Adipocyte (in vitro differentiated cells): Measurements from ENCODE around the gene CALN1.

Source experiments
- DNase-seq: peaks from one replicate; pipeline ENCODE4 v3.0.0-alpha.2; 2015; ENCODE audit warnings: low read depth
- H3K27me3 ChIP-seq: replicated peaks from 2 replicates; pipeline ENCODE4 v1.7.0; 2013; ENCODE audit warnings: mild to moderate bottlenecking, low read length, moderate library complexity; ENCODE audit not compliant: control insufficient read depth, insufficient read depth
- H3K36me3 ChIP-seq: 2 replicates; pipeline ENCODE4 v1.7.0; 2013; ENCODE audit warnings: low read length, mild to moderate bottlenecking, moderate library complexity; ENCODE audit not compliant: control insufficient read depth, insufficient read depth, severe bottlenecking
- H3K4me1 ChIP-seq: 2 replicates; pipeline ENCODE4 v1.7.0; 2013; ENCODE audit warnings: mild to moderate bottlenecking, low read length, moderate library complexity; ENCODE audit not compliant: control insufficient read depth, insufficient read depth
- H3K4me3 ChIP-seq: 2 replicates; pipeline ENCODE4 v1.7.0; 2013; ENCODE audit warnings: mild to moderate bottlenecking, low read length, moderate library complexity
- H3K9ac ChIP-seq: 2 replicates; pipeline ENCODE4 v1.7.0; 2013; ENCODE audit warnings: mild to moderate bottlenecking, low read length, moderate library complexity
- H3K9me3 ChIP-seq: 2 replicates; pipeline ENCODE4 v1.7.0; 2013; ENCODE audit warnings: mild to moderate bottlenecking, low read length, moderate library complexity; ENCODE audit not compliant: control insufficient read depth

CALN1 gene

DNA sequence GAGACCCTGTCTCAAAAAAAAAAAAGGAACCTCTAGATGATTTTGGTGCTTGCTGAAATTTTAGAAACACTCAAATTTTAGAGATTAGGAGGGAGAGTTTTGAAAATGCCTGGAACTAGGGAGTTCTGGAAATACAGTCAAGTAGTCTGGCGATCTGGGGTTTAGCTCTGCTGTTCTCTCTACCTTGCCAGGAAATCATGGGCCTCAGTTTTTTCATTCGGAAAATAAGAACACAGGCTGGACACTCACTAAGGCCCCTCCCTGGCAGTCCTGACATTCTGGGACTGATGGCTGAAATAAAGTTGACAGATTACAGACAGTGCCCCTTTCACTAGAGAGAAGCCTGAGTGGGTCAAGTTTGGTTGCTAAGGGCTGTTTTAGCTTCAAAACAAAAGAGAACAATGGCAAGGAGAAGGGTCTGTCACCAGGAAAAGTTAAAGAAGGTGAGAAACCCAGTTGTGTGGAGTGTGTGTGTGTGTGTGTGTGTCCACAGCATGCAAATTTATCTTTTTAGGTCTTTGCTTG, 25.0 kb upstream of the CALN1 start:
- Histone ChIP-seq H3K9me3 (no peaks in the 10 kb centered on the region), H3K9ac (no peak overlapping the region), H3K27me3 (no peaks in the 10 kb centered on the region), H3K36me3 (no peaks in the 10 kb centered on the region), H3K4me1 (peaks cover 11% of the 10 kb centered on the region), H3K4me3 (no peak overlapping the region)
- no peak for DNase-seq

DNA sequence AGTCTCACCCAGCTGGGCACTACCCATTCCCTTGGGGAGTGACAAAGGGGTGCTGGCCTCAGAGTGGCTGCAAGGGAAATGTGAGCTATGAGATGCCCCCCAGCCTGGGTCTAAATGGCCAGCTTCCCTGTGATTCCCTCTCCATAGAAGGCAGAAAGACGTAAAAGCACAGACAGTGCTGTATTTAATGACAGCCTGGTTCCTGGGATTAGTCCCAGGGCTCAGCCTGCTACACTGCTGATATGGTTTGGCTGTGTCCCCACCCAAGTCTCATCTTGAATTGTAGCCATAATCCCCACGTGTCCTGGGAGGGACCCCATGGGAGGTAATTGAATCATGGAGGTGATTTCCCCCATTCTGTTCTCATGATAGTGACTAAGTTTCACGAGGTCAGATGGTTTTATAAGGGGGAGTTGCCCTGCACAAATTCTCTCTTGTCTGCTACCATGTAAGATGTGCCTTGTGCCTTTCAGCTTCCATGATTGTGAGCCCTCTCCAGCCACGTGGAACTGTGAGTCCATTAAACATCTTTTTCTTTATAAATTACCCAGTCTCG, 23.9 kb upstream of the CALN1 start:
- Histone ChIP-seq H3K9ac (no peak overlapping the region), H3K27me3 (peaks cover 3% of the 10 kb centered on the region)
- no peak for DNase-seq

DNA sequence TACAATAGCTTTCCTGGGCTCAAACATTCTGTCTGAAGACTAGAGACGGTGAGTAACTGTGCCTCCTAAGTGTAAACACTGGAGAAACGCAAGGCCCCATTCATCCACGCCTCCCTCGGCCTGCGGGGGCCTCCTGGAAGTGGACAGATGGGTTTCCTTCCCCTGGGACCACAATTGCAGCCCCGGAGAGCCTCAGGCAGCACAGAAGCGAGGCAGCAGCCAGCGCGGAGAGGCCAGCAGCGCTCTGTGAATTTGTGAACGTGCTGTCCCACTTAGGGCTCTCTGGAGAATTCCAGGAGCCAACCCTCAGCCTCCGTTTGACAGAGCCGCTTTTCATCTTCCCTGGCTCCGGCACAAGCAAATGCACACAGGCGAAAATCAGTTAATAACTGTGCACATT, 23.2 kb upstream of the CALN1 start:
- no peaks in the 10 kb centered on the region for H3K36me3 ChIP-seq
- no peak for DNase-seq
- no peaks in the 10 kb centered on the region for H3K9me3 ChIP-seq
- H3K4me1 ChIP-seq = peaks cover 11% of the 10 kb centered on the region
- peaks cover 3% of the 10 kb centered on the region for H3K27me3 ChIP-seq
- H3K4me3 ChIP-seq = no peak overlapping the region
- no peak overlapping the region for H3K9ac ChIP-seq

More for the DNA sequence above, 23.9 kb upstream of the CALN1 start:
- H3K36me3 ChIP-seq = no peaks in the 10 kb centered on the region
- H3K4me3 ChIP-seq = no peak overlapping the region
- H3K9me3 ChIP-seq = no peaks in the 10 kb centered on the region
- peaks cover 11% of the 10 kb centered on the region for H3K4me1 ChIP-seq

DNA sequence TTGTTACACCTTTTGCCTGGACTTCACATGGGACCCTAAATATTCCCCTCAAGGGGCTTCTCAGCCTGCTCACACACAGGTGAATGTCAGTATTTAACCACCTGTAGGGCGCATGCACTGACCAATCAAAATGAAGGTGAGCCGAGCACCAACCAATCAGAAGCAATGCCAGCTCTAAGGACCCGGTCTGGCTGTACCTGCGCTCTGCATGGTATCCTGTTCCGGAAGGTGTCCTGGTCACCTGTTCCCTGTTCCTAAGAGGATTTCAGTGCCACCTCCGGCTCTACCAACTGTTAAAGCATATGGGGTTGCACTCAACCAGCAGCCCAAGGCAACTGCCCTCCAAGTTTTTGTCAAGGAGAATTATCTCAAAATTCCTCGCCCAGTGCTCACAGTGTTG, 18.4 kb upstream of the CALN1 start:
- Histone ChIP-seq H3K9me3 (no peaks in the 10 kb centered on the region), H3K4me3 (no peak overlapping the region), H3K9ac (no peak overlapping the region), H3K27me3 (peaks cover 3% of the 10 kb centered on the region), H3K4me1 (peaks cover 7% of the 10 kb centered on the region), H3K36me3 (no peaks in the 10 kb centered on the region)
- DNase-seq = no peak

DNA sequence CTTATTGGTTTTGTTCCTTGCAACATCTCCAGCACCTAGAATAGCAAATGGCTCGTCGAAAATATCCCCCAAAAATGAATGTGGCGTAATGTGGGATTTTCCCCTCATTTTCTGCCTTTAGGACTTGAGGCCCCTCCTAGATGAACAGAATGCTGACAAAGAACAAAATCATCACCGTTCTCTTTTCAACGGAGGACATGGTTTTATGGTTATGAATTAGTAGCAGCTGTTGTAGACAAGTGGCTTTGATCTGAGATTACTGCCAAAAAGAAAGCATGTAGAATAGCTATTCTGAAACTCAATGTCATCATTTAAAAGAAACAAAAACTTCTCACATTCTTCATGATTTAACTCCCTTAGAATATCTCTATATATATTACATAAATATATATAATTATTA, 17.2 kb upstream of the CALN1 start:
- no peaks in the 10 kb centered on the region for H3K9me3 ChIP-seq
- no peak overlapping the region for H3K9ac ChIP-seq
- no peak overlapping the region for H3K4me3 ChIP-seq
- peaks cover 3% of the 10 kb centered on the region for H3K27me3 ChIP-seq
- H3K36me3 ChIP-seq = no peaks in the 10 kb centered on the region
- DNase-seq = no peak
- H3K4me1 ChIP-seq = no peaks in the 10 kb centered on the region

DNA sequence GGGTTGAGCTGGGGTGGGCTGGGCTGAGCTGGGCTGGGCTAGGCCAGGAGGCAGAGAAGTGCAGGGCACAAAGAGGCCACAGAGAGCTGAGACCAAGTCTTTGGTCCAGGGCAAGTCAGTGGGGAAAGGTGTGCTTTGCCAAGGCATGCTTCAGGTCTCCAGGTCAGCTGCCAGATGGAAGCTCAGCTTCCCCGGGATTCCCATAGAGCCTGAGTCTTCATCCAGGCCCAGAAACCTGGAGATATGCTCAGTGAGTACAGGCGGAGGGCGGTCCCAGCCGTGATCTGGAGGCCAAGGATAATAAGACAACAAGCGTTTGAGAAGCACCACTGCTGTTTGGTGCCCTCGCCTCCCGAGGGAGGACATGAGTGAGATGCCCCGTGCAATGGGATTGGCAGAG, 4.7 kb upstream of the CALN1 start:
- Histone ChIP-seq H3K4me1 (no peaks in the 10 kb centered on the region), H3K36me3 (no peaks in the 10 kb centered on the region), H3K4me3 (no peak overlapping the region), H3K9me3 (peaks cover 7% of the 10 kb centered on the region), H3K27me3 (no peaks in the 10 kb centered on the region), H3K9ac (no peak overlapping the region)
- no peak for DNase-seq

DNA sequence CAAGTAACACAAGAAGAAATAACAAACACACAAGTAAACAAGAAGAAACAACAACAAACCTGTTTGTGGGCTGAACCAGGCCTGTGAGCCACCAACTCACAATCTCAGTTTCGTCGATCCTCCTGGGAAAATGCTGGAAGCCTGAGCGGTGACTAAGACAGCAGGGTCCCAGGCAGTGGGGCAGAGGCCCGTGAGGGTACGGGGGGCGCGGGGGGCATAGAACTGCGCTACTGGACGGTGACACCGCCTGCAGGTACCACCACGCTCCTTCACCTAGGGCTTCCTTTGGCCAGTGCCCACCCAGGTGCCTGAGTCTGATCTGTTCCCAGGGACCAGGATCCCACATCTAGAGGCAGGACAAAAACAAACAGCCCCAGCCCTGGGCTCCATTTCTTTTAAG, 3.4 kb upstream of the CALN1 start:
- H3K9me3 ChIP-seq = peaks cover 7% of the 10 kb centered on the region
- H3K4me3 ChIP-seq = no peak overlapping the region
- no peaks in the 10 kb centered on the region for H3K4me1 ChIP-seq
- DNase-seq = no peak
- no peak overlapping the region for H3K9ac ChIP-seq
- no peaks in the 10 kb centered on the region for H3K27me3 ChIP-seq
- no peaks in the 10 kb centered on the region for H3K36me3 ChIP-seq

DNA sequence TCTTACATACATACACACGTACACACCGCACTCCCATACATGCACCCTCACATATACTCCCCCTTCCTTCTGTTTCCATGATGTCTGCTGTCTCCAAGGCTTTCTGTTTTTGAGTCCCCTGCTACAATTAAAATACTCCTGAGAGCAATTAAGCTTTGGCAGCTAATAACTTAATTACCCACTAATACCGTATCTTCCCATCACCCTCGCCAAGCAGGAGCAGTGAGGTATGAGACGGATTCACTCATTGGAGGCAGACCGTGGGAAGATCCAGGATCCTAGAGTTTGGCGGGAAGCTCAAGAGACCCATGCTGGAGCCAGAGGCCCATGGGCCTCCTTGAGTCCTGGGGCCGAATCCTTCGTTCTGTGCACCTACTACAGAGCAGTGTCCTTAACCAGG, 1.7 kb upstream of the CALN1 start:
- Histone ChIP-seq H3K36me3 (no peaks in the 10 kb centered on the region), H3K9ac (no peak overlapping the region)

DNA sequence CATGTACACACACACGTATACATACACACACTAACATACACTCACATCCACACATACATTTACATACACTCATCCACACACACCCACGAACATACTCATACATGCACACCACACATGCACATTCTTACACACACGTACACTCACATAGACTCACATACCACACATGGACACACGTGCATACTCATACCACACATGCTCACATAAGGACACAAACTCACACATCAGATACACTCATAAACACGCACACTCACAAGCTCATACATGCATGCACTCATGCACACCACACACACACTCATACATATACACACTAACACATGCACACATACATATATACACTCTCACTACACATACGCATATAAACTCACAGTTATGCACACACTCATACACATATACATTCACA, 1.2 kb upstream of the CALN1 start:
- no peak for DNase-seq
- H3K36me3 ChIP-seq = no peaks in the 10 kb centered on the region
- H3K9ac ChIP-seq = no peak overlapping the region
- no peaks in the 10 kb centered on the region for H3K27me3 ChIP-seq
- H3K9me3 ChIP-seq = no peaks in the 10 kb centered on the region
- H3K4me3 ChIP-seq = no peak overlapping the region
- H3K4me1 ChIP-seq = no peaks in the 10 kb centered on the region

More for the DNA sequence above, 1.7 kb upstream of the CALN1 start:
- Histone ChIP-seq H3K27me3 (no peaks in the 10 kb centered on the region), H3K4me3 (no peak overlapping the region), H3K9me3 (no peaks in the 10 kb centered on the region), H3K4me1 (no peaks in the 10 kb centered on the region)
- DNase-seq = no peak

DNA sequence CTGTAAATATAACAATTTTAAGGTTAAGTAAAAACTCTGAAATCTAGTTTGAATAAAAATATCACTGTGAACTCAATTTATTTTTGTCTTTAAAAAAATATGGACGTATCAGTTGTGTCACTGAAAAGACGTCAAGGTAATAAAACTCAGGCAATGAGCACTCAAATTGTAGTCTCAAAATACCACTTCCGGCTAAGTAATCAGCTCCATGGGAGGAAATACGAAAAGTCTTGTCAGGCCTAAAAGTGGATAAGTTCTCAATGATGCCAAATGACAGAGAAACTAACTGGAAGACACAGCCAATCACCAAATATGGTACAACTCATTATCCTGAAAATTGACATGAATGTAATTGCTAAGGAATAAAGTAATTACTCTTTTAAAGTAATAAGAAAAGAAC, 719 bp downstream of the CALN1 start:
- Histone ChIP-seq H3K36me3 (no peaks in the 10 kb centered on the region), H3K9ac (no peak overlapping the region), H3K4me3 (no peak overlapping the region), H3K9me3 (no peaks in the 10 kb centered on the region), H3K27me3 (no peaks in the 10 kb centered on the region), H3K4me1 (no peaks in the 10 kb centered on the region)
- no peak for DNase-seq

DNA sequence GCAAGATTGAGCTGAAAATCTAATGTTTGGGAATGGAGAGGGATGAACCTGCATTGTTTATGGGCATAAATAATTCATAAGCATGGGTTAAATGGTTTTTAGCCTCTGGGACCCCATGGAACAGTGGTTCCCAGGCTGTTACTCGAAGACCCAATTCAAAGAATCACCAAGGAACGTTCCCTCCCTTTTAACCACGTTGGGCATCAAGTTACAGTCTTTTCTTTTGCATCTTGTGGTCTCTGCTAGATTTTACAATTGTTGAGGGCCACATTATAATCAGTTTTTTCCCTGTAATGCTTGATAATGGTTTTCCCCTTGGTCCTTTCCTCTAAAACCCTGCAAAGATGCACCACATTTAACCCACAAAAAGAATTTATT, 2.5 kb downstream of the CALN1 start:
- Histone ChIP-seq H3K36me3 (no peaks in the 10 kb centered on the region), H3K27me3 (no peaks in the 10 kb centered on the region), H3K9ac (no peak overlapping the region), H3K4me3 (no peak overlapping the region), H3K9me3 (no peaks in the 10 kb centered on the region), H3K4me1 (no peaks in the 10 kb centered on the region)
- no peak for DNase-seq

DNA sequence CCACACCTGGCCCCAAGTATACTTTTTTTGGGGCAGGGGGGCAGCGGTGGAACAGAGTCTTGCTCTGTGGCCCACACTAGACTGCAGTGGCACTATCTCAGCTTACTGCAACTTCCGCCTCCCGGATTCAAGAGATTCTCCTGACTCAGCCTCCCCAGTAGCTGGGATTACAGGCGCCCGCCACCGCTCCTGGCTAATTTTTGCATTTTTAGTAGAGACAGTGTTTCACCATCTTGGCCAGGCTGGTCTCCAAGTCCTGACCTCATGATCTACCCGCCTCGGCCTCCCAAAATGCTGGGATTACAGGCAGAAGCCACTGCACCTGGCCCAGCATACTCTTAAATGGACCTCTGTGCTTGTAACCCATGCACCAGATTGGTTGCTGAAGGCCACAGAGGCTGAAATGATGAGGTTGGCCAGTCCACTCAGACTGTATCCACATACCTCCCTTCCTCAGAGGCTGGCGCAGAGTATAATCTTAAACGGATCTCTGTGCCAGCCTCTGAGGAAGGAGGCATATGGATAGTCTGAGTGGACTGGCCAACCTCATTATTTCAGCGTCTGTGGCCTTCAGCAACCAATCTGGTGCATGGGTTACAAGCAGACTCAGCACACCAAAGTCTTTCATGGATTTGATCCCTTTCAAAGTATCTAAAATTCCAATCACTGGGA, 3.0 kb downstream of the CALN1 start:
- H3K9ac ChIP-seq = no peak overlapping the region
- H3K27me3 ChIP-seq = no peaks in the 10 kb centered on the region
- no peak for DNase-seq
- H3K4me3 ChIP-seq = no peak overlapping the region
- H3K36me3 ChIP-seq = no peaks in the 10 kb centered on the region
- no peaks in the 10 kb centered on the region for H3K9me3 ChIP-seq
- H3K4me1 ChIP-seq = no peaks in the 10 kb centered on the region
